Activated naive CD4-positive, alpha-beta T cell treated with anti-CD3 and anti-CD28 coated beads, Interleukin-2, amount 10 ng/mL, durations not matched to agents 7 days and 5 days (primary cell): ENCODE data around the gene BAZ2B.

ENCODE experiments used
- CTCF ChIA-PET: fragments of 350-600 bp; sonication (Branson Sonifier 250); formaldehyde crosslinking; loops from one replicate; lab custom pipeline; 2021; ENCODE audit warnings: antibody characterized with exemption; lab: Charles Lee
- DNase-seq: peaks from one replicate; pipeline ENCODE4 v3.0.0-alpha.2; 2020
- H3K27ac Mint-ChIP-seq: one replicate; pipeline ENCODE4 v1.8.0; 2021; ENCODE audit warnings: mild to moderate bottlenecking, moderate library complexity, mixed read lengths
- H3K27me3 Mint-ChIP-seq: one replicate; pipeline ENCODE4 v1.8.0; 2021; ENCODE audit warnings: mild to moderate bottlenecking, mixed read lengths
- H3K36me3 Mint-ChIP-seq: one replicate; pipeline ENCODE4 v1.8.0; 2021; ENCODE audit warnings: mixed read lengths
- H3K4me1 Mint-ChIP-seq: one replicate; pipeline ENCODE4 v1.8.0; 2021; ENCODE audit warnings: mixed read lengths
- H3K4me3 Mint-ChIP-seq: one replicate; pipeline ENCODE4 v1.8.0; 2021; ENCODE audit warnings: mild to moderate bottlenecking, moderate library complexity, mixed read lengths
- H3K9me3 Mint-ChIP-seq: one replicate; pipeline ENCODE4 v1.8.0; 2021; ENCODE audit warnings: mixed read lengths

The BAZ2B gene

GRCh38 chr2:159283529-159283928 lies 332.8 kb downstream of the BAZ2B start:
- no peak overlapping the region for H3K4me3 Mint-ChIP-seq
- peaks cover 3% of the 10 kb centered on the region for H3K36me3 Mint-ChIP-seq
- no peak overlapping the region for H3K27ac Mint-ChIP-seq
- CTCF ChIA-PET = no interaction called here
- H3K27me3 Mint-ChIP-seq = no peaks in the 10 kb centered on the region
- peaks cover 19% of the 10 kb centered on the region for H3K4me1 Mint-ChIP-seq
- DNase-seq = no peak
- no peaks in the 10 kb centered on the region for H3K9me3 Mint-ChIP-seq

DNA sequence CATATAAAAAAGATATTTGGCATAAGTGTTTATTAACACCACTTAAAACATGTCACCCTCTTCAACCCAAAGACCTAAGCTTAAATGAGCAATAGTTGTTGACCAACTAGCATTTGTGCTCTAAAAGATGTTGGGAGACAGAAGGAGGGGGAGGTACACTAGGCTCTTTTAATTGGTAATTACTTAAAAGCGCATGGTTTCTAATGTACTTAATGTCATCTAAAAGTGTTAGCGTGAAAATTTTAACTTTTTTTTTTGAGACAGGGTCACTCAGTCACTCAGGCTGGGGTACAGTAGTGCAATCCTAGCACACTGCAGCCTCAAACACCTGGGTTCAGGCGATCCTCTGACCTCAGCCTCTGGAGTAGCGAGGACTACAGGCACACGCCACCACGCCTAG lies 335.3 kb downstream of the BAZ2B start:
- no peaks in the 10 kb centered on the region for H3K27me3 Mint-ChIP-seq
- no peak overlapping the region for H3K4me3 Mint-ChIP-seq
- peaks cover 2% of the 10 kb centered on the region for H3K36me3 Mint-ChIP-seq
- no peak for DNase-seq
- no peaks in the 10 kb centered on the region for H3K9me3 Mint-ChIP-seq
- peaks cover 10% of the 10 kb centered on the region for H3K4me1 Mint-ChIP-seq
- H3K27ac Mint-ChIP-seq = no peak overlapping the region
- CTCF ChIA-PET = no interaction called here

- no peaks in the 10 kb centered on the region for H3K27me3 Mint-ChIP-seq
- no peaks in the 10 kb centered on the region for H3K9me3 Mint-ChIP-seq
- no peak for DNase-seq
- H3K36me3 Mint-ChIP-seq = peaks cover 5% of the 10 kb centered on the region
- CTCF ChIA-PET = no interaction called here
- H3K4me1 Mint-ChIP-seq = peaks cover 3% of the 10 kb centered on the region
- H3K4me3 Mint-ChIP-seq = no peak overlapping the region
- H3K27ac Mint-ChIP-seq = no peak overlapping the region
Observed at GRCh38 chr2:159279700-159280099, 336.6 kb downstream of the BAZ2B start.

GRCh38 chr2:159275111-159275510 lies 341.2 kb downstream of the BAZ2B start:
- Mint-ChIP-seq H3K27ac (no peak overlapping the region), H3K9me3 (no peaks in the 10 kb centered on the region), H3K4me3 (no peak overlapping the region), H3K4me1 (no peaks in the 10 kb centered on the region), H3K36me3 (peaks cover 11% of the 10 kb centered on the region), H3K27me3 (no peaks in the 10 kb centered on the region)
- DNase-seq = no peak
- CTCF ChIA-PET = no interaction called here

GRCh38 chr2:159272156-159272555 lies 344.2 kb downstream of the BAZ2B start:
- Mint-ChIP-seq H3K4me1 (no peaks in the 10 kb centered on the region), H3K4me3 (no peak overlapping the region), H3K27me3 (no peaks in the 10 kb centered on the region), H3K9me3 (no peaks in the 10 kb centered on the region), H3K36me3 (peaks cover 15% of the 10 kb centered on the region), H3K27ac (no peak overlapping the region)
- no peak for DNase-seq
- CTCF ChIA-PET = no interaction called here

GRCh38 chr2:159270744-159271379 lies 345.5 kb downstream of the BAZ2B start:
- no peaks in the 10 kb centered on the region for H3K4me1 Mint-ChIP-seq
- H3K36me3 Mint-ChIP-seq = peaks cover 15% of the 10 kb centered on the region
- no peak overlapping the region for H3K27ac Mint-ChIP-seq
- H3K4me3 Mint-ChIP-seq = no peak overlapping the region
- no peaks in the 10 kb centered on the region for H3K27me3 Mint-ChIP-seq
- CTCF ChIA-PET = no interaction called here
- no peak for DNase-seq
- H3K9me3 Mint-ChIP-seq = no peaks in the 10 kb centered on the region
